Measurements from ENCODE around the gene MAN2B2.

The MAN2B2 gene

GRCh38 chr4:6595897-6596537 is 21.0 kb downstream of the MAN2B2 start:
- DNase-seq = no peak

GRCh38 chr4:6596948-6597347 is 22.0 kb downstream of the MAN2B2 start:
- no peak for DNase-seq

- no peak for DNase-seq
These were observed 23.1 kb downstream of the MAN2B2 start for GRCh38 chr4:6598127-6598526.

- DNase-seq = no peak
These were observed 23.7 kb downstream of the MAN2B2 start for GRCh38 chr4:6598641-6599040.

- no peak for DNase-seq
These were observed 26.8 kb downstream of the MAN2B2 start for GRCh38 chr4:6601661-6602250.

- DNase-seq = no peak
These were observed 27.3 kb downstream of the MAN2B2 start for GRCh38 chr4:6602289-6602688.

- DNase-seq = no peak
These were observed 28.1 kb downstream of the MAN2B2 start for GRCh38 chr4:6603128-6603527.

GRCh38 chr4:6605114-6605513 is 30.1 kb downstream of the MAN2B2 start:
- no peak for DNase-seq

GRCh38 chr4:6605605-6606004 is 30.6 kb downstream of the MAN2B2 start:
- DNase-seq = no peak

GRCh38 chr4:6606465-6607235 is 31.7 kb downstream of the MAN2B2 start:
- no peak for DNase-seq

GRCh38 chr4:6607368-6608055 is 32.5 kb downstream of the MAN2B2 start:
- no peak for DNase-seq

- no peak for DNase-seq
These were observed 33.9 kb downstream of the MAN2B2 start for GRCh38 chr4:6608758-6609414.

- DNase-seq = no peak
These were observed 34.6 kb downstream of the MAN2B2 start for GRCh38 chr4:6609415-6610079.

- DNase-seq = no peak
These were observed 36.0 kb downstream of the MAN2B2 start for GRCh38 chr4:6610856-6611430.

- DNase-seq = no peak
These were observed 38.1 kb downstream of the MAN2B2 start for GRCh38 chr4:6612961-6613675.

- DNase-seq = no peak
These were observed 39.0 kb downstream of the MAN2B2 start for GRCh38 chr4:6613676-6614651.

- DNase-seq = no peak
These were observed 39.8 kb downstream of the MAN2B2 start for GRCh38 chr4:6614701-6615230.

GRCh38 chr4:6616087-6616995 is 41.4 kb downstream of the MAN2B2 start:
- DNase-seq = no peak

GRCh38 chr4:6617246-6617645 is 42.3 kb downstream of the MAN2B2 start:
- no peak for DNase-seq

All from HCEC 1CT (cell line).